ENCODE data around the gene ASS1. TPM values are rescaled to one million over a fixed set of nuclear protein-coding genes. Genes with fewer than 3 reads are reported as not detected.

The ASS1 gene
- total and polyA plus RNA-seq, 2 of the 13 experiments (the other 11 are each of a cell fraction or from before 2014, with no cell fraction given) = 77.6 to 122 TPM

DNA sequence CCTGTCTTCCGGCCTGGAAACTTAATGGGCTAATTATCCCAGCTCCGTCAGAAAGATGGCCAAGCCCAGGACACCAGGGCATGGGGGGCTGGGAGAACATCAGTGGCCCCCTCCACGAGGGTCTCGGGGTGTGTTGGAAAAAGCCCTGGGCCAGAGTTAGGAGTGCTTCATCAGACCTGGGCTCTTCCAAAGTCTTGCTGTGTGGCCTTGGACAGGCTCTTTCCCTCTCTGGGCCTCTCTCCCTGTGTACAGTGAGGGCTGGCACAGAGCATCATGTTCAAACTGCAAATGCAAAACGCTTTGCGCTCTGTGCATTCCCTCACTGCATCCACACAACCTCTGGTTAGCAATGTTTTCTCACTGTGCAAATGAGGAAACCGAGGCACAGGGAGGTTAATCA, 48.3 kb downstream of the ASS1 start:
- H3K27ac ChIP-seq (ENCODE audit: extremely low read length, insufficient read depth, low read length) = no peak overlapping the region
- POLR2A ChIA-PET = no interaction called here

GRCh38 chr9:130493476-130493875, 48.7 kb downstream of the ASS1 start:
- DNase-seq (ENCODE audit: low spot score) (no peak), ATAC-seq (no peak), FAIRE-seq (no peak)
- in situ Hi-C loops (cut with HindIII; ENCODE audit: extremely low pct_ligation_motif_present, low pct_unique_long_range_greater_than_20kb) = no loop called here
- POLR2A ChIA-PET = no interaction called here
- Histone ChIP-seq H3K4me3 (replicated peaks in 1 of 3; ENCODE audit: insufficient read depth in 1 of 3, low read depth in 2 of 3, low read length in 3 of 3) (no peak overlapping the region), H3K4me2 (ENCODE audit: low read depth, low read length) (no peak overlapping the region), H3K9ac (ENCODE audit: insufficient read depth, low read depth, low read length) (no peak overlapping the region), H2AFZ (ENCODE audit: low read length) (no peak overlapping the region), H3K27me3 (ENCODE audit: control insufficient read depth in 1 of 2, insufficient read depth in 2 of 2, low read length in 2 of 2) (no peaks in the 10 kb centered on the region), H3K79me2 (ENCODE audit: insufficient read depth, low read length) (no peaks in the 10 kb centered on the region), H3K4me1 (ENCODE audit: insufficient read depth, low read length) (peaks cover 12% of the 10 kb centered on the region), H3K36me3 (replicated peaks in 1 of 2; ENCODE audit: control insufficient read depth in 1 of 2, insufficient read depth in 2 of 2, low read length in 2 of 2) (peaks cover 4 to 26% of the 10 kb centered on the region in 2 experiments; a peak in 4 of 5 replicates), H4K20me1 (ENCODE audit: insufficient read depth, low read length) (no peaks in the 10 kb centered on the region), H3K9me3 (ENCODE audit: low read length) (peaks cover 10% of the 10 kb centered on the region), H3K27ac (ENCODE audit: extremely low read length, insufficient read depth, low read length) (no peak overlapping the region)
- intact Hi-C loops (cut with micrococcal nuclease; ENCODE audit: unreplicated experiment) = no loop called here
- WGBS (ENCODE audit: low lambda C conversion rate) = 100% methylated on average over 3 of the region's 9 CpGs
- no TSS peak for BruUV-seq (replicated peaks)
- CTCF ChIA-PET (ENCODE audit: low intra/inter-chr PET ratio, low total read pairs) = no interaction called here
- TF ChIP-seq AGO2 (optimal IDR thresholded peaks at IDR 0.05; ENCODE audit: low read depth, low read length) (peak; percentile 46), RFXANK (CRISPR knock-in tag; IDR thresholded peaks at IDR 0.05) (no peak)

More for the DNA sequence above, 48.3 kb downstream of the ASS1 start:
- Histone ChIP-seq H3K4me1 (ENCODE audit: insufficient read depth, low read length) (peaks cover 7% of the 10 kb centered on the region), H3K4me2 (ENCODE audit: low read depth, low read length) (no peak overlapping the region), H2AFZ (ENCODE audit: low read length) (no peak overlapping the region), H3K9ac (ENCODE audit: insufficient read depth, low read depth, low read length) (no peak overlapping the region), H4K20me1 (ENCODE audit: insufficient read depth, low read length) (no peaks in the 10 kb centered on the region), H3K79me2 (ENCODE audit: insufficient read depth, low read length) (no peaks in the 10 kb centered on the region), H3K27me3 (ENCODE audit: control insufficient read depth in 1 of 2, insufficient read depth in 2 of 2, low read length in 2 of 2) (no peaks in the 10 kb centered on the region), H3K9me3 (ENCODE audit: low read length) (peaks cover 10% of the 10 kb centered on the region), H3K4me3 (replicated peaks in 1 of 3; ENCODE audit: insufficient read depth in 1 of 3, low read depth in 2 of 3, low read length in 3 of 3) (no peak overlapping the region), H3K36me3 (replicated peaks in 1 of 2; ENCODE audit: control insufficient read depth in 1 of 2, insufficient read depth in 2 of 2, low read length in 2 of 2) (peaks cover 4 to 26% of the 10 kb centered on the region in 2 experiments; a peak in 4 of 5 replicates)
- ATAC-seq (no peak), FAIRE-seq (no peak), DNase-seq (ENCODE audit: low spot score) (no peak)
- CTCF ChIA-PET (ENCODE audit: low intra/inter-chr PET ratio, low total read pairs) = no interaction called here
- 97% methylated on average over 7 of the region's 7 CpGs for WGBS (ENCODE audit: low lambda C conversion rate)
- no TSS peak for BruUV-seq (replicated peaks)
- TF ChIP-seq, protein P1, sequence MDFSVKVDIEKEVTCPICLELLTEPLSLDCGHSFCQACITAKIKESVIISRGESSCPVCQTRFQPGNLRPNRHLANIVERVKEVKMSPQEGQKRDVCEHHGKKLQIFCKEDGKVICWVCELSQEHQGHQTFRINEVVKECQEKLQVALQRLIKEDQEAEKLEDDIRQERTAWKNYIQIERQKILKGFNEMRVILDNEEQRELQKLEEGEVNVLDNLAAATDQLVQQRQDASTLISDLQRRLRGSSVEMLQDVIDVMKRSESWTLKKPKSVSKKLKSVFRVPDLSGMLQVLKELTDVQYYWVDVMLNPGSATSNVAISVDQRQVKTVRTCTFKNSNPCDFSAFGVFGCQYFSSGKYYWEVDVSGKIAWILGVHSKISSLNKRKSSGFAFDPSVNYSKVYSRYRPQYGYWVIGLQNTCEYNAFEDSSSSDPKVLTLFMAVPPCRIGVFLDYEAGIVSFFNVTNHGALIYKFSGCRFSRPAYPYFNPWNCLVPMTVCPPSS (IDR thresholded peaks at IDR 0.05) = no peak
- peak; percentile 92 for TF ChIP-seq ZNF768 (CRISPR knock-in tag; IDR thresholded peaks at IDR 0.05)
- TF ChIP-seq FOXA1 (IDR thresholded peaks at IDR 0.05) = no peak
- TF ChIP-seq FOXA1 (CRISPR knock-in tag; IDR thresholded peaks at IDR 0.05) = no peak
- no peak for TF ChIP-seq SRY (CRISPR knock-in tag; IDR thresholded peaks at IDR 0.05)
- TF ChIP-seq FOSL2 (CRISPR knock-in tag; IDR thresholded peaks at IDR 0.05) = no peak
- no peak for TF ChIP-seq ZNF432 (CRISPR knock-in tag; IDR thresholded peaks at IDR 0.05; ENCODE audit: borderline replicate concordance)
- intact Hi-C loops (cut with micrococcal nuclease; ENCODE audit: unreplicated experiment) = no loop called here
- in situ Hi-C loops (cut with HindIII; ENCODE audit: extremely low pct_ligation_motif_present, low pct_unique_long_range_greater_than_20kb) = no loop called here

Data from HepG2 (cell line).